C4-2B (cell line): ENCODE measurements around the gene INSIG1.
A peak's percentile ranks its signal among the peaks of the same experiment; 100 is the strongest.

Source experiments
- H3K27ac ChIP-seq: fragments of 450-650 bp; 2 replicates; pipeline ENCODE4 v1.5.1; 2017
- CTCF ChIP-seq: fragments of 450-650 bp; conservative IDR thresholded peaks from 2 replicates; pipeline ENCODE4 v1.5.1; 2017; ENCODE audit warnings: mild to moderate bottlenecking
- ZFX ChIP-seq: fragments of 450-650 bp; IDR thresholded peaks from 2 replicates; pipeline ENCODE4 v1.6.1; 2017

The INSIG1 gene

GRCh38 chr7:155291729-155292128 lies 5.9 kb upstream of the INSIG1 start:
- no peak overlapping the region for H3K27ac ChIP-seq
- TF ChIP-seq CTCF (no peak), ZFX (no peak)

- H3K27ac ChIP-seq, result no peak overlapping the region
- TF ChIP-seq CTCF (no peak), ZFX (no peak)
These were observed 4.9 kb upstream of the INSIG1 start for GRCh38 chr7:155292680-155293226.

- no peak overlapping the region for H3K27ac ChIP-seq
- TF ChIP-seq ZFX (no peak), CTCF (no peak)
These were observed 3.8 kb upstream of the INSIG1 start for GRCh38 chr7:155293721-155294510.

GRCh38 chr7:155294511-155294778 lies 3.2 kb upstream of the INSIG1 start:
- TF ChIP-seq CTCF (no peak), ZFX (no peak)
- H3K27ac ChIP-seq, result no peak overlapping the region

GRCh38 chr7:155295511-155295910 lies 2.2 kb upstream of the INSIG1 start:
- TF ChIP-seq CTCF (no peak), ZFX (no peak)
- H3K27ac ChIP-seq, result no peak overlapping the region

GRCh38 chr7:155296006-155296787 lies 1.5 kb upstream of the INSIG1 start:
- peak overlapping the region; percentile 96 for H3K27ac ChIP-seq
- no peak for TF ChIP-seq ZFX
- no peak for TF ChIP-seq CTCF

GRCh38 chr7:155296788-155297516 lies 726 bp upstream of the INSIG1 start:
- TF ChIP-seq CTCF, result no peak; the same call in 1 of the 2 replicates
- peak; percentile 67; the same call in 1 of the 2 replicates for TF ChIP-seq ZFX
- H3K27ac ChIP-seq, result peak overlapping the region; percentile 96
